SIG-M5 (cell line): ENCODE measurements around the gene PSMB2.

ENCODE experiments used
- DNase-seq: peaks from one replicate; lab custom pipeline; 2025; lab: John Stamatoyannopoulos, UW

The PSMB2 gene

GRCh38 chr1:35642471-35642955, 1.2 kb upstream of the PSMB2 start:
- no peak for DNase-seq

DNA sequence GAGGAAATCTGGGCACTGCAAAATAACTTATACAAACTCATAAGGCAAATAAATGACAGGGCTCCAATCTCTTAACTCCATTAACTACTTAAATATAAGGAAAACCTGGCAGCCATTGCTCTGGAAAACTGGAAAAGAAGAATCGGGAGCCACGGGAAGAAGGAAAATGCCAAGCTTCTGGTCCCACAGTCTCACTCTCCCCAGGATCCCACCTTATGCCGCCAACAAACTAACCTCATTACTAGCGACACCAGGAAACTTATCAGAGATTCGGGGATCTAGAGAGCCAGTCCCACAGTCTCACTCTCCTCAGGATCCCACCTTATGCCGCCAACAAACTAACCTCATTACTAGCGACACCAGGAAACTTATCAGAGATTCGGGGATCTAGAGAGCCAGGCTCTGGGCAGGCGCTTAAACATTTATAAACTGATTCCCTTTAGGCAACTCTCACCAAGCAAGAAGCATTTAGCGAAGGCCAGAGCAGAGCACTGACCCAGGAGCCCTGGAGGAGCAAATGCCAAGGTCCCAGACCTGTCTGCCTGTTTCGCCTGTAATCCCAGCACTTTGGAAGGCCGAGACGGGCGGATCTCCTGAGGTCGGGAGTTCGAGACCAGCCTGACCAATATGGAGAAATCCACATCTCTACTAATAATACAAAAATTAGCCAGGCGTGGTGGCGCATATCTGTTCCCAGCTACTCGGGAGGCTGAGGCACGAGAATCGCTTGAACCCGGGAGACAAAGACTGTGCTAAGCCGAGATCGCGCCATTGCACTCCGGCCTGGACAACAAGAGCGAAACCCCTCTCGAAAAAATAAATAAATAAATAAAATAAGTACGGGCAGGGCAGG, 720 bp downstream of the PSMB2 start:
- DNase-seq: no peak

- no peak for DNase-seq
These were observed 3.9 kb downstream of the PSMB2 start for GRCh38 chr1:35637401-35637809.

GRCh38 chr1:35633547-35633946, 7.8 kb downstream of the PSMB2 start:
- DNase-seq: no peak

DNA sequence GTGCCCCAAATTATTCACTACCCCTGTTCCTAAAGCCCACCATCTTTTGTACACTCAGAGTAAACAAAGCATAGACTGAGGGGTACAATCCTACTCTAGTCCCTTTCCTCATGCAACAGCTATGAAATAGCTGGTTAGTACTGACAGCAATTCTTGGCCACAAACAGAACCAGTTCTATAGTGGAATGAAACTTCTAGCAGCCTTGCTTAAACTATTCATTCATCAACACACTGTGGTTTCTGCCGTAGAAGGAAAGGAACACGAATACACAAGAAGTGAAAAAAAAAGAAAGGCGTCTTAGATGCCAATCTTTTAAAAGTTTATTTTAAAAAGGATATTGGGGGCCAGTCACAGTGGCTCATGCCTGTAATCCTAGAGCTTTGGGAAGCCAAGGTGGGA, 9.9 kb downstream of the PSMB2 start:
- DNase-seq: no peak

GRCh38 chr1:35629051-35629450, 12.3 kb downstream of the PSMB2 start:
- DNase-seq: no peak

GRCh38 chr1:35623832-35624231, 17.5 kb downstream of the PSMB2 start:
- DNase-seq: no peak

DNA sequence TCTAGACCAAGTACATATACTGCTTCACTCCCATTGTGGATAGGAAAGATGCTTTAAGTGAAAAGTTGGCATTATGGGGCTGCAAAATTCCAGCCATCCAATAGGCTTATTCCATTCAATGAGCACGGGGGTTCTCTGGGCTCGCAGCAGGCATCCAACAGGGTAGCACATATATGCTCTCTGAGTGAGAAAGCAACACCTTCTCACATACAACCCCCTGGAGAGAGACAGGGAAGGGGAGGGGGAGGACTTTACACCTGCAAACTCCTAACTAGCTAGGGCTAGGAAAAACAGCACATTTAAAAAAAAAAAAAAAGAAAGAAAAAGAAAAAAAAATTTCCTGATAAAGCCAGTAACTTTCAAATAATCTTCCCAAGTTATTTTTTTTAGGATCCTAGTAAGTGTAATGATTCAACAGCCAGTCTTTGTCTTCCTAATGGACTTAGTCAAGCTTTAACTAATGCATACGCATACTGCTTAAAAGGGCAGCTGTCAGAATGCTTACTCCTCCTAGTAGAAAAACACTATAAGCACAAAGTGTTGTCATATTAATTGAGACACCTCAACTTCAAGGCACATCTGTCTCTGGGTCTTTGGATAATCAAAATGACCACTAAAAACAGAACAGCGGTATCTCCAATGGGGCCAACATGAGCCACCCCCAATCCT, 18.7 kb downstream of the PSMB2 start:
- DNase-seq: no peak

DNA sequence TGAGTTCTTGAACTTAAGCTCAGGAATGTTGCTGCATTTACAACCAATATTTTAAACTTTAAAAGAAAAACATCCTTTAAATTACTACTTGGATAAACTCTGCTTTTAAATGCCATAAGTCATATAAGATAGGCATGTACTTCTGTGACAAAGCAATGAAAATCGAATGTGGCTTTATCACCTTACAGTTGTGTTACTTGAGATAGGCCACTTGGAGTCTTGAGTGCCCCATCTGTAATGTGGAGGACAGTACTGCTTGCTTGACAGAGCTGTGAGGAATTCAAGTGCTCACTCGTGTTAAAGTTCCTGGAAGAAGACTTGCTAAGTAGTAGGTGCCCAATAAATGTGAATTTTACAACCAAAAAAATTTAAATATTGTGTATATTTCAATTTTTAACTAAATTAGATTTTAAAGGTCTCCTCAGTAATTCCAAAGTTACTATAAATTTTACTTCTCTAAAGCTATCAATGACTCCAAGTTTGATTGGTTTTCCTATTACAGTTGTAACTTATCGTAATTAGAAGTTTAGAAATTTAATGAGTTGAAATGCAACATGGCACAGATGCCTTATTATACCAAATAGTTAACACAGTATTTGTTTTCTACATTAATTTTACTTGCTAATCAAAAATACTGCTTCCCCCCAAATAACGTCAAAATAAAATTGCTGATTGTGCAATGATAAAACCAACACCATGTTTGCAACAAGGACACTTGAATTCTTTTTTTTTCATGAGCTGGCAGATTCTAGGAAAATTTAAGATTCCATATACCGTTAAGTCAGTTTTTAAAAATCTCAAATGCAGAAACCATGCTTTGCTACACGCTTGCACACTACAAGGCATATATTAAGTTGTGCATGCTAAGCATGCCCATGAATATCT, 21.8 kb downstream of the PSMB2 start:
- DNase-seq: no peak

DNA sequence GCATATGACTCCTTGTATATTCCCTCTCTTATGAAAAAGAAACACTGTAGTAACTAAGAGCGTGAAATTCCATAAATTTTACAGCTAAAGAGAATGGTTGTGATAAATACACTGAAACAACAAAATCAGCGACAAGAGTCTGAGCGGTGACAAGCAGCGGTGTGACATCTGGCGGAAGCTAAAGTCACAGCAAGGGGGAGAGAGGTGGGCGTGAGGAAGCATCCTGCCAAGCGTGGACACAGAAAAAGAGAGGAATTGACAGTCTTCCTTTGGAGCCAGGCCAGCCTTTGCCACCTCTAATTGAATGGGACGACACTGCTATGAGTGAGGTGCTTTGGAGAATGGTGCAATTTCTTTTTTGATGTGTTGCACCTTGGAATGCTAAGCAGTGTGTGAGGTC, 25.9 kb downstream of the PSMB2 start:
- DNase-seq: no peak

DNA sequence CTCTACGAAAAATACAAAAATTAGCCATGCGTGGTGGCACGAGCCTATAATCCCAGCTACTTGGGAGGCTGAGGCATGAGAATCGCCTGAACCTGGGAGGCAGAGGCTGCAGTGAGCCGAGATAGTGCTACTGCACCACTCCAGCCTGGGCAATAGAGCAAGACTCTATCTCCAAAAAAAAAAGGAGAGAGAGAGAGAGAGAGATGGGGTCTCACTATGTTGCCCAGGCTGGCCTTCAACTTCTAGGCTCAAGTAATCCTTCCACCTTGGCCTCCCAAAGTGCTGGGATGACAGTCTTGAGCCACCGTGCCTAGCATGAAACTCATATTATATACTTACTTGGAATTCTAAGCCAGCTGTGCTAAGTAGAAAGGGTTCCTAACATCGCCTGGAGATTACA, 29.7 kb downstream of the PSMB2 start:
- no peak for DNase-seq

DNA sequence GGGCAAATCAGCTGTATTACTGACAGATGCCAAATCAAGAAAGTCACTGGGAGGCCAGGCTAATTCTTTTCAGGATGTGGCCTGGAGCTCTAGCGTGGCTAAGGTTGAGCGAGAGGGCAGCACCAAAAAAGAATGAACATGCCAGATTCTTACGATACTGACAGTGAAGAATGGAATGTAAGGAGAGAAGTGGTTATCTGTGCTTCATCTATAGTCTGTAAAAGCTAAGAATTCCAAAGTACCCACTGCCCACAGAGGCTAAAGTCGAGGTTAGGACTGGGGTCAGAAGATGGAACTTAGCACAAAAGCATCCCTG, 35.5 kb downstream of the PSMB2 start:
- no peak for DNase-seq

- DNase-seq: no peak
These were observed 36.1 kb downstream of the PSMB2 start for GRCh38 chr1:35605071-35605866.

DNA sequence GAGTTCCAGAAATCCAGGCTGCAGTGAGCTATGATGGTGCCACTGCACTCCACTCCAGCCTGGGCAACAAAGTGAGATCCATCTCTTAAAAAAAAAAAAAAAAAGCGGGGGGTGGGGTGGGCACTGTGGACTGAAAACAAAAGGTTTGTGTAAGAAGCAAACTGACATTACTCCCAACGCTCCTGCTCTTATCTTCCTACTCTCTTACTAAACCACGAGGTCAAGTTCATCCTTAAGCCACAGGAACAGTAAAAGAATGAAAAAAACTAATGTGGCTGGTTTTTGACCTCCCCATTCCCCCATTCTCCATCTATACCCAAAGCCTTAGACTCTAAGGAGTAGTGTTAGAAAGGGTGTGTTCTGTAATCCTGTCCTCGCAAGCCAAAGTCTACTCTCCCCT, 37.4 kb downstream of the PSMB2 start:
- no peak for DNase-seq

DNA sequence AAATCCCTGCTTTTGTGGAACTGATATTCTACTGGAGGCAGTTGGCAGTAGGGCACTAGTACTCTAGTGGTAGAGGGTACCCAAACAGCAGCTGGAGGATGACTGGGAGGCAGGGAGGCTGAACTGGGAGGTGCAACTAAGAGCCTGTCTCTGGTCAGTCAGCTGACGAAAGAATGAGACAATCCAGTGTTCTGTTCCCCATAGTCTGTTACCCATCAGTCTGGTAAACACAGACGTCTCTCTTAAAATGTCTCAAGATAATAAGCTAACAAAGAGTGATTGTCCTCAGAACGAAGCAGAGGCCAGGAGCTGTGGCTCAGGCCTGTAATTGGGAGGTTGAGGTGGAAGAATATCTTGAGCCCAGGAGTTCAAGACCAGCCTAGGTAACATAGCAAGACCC, 37.9 kb downstream of the PSMB2 start:
- no peak for DNase-seq

DNA sequence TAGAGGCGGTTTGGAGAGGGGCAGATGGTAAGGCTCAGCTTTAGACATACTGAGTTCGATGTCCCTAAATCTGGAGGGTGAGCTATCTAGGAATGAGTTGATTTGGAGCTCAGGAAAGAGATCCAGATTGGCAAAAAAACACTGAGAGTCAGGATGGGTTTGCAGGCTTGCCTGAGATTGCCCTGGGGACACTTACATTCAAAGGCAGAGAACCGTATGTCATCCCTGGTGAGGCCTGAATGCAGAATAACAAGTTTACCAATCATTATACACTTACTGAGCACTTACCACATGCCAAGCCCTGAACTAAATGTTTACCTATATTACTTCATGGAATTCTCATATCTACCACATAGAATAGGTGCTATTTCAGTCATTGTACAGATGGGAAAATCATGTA, 40.7 kb downstream of the PSMB2 start:
- no peak for DNase-seq

GRCh38 chr1:35599411-35599810, 41.9 kb downstream of the PSMB2 start:
- no peak for DNase-seq

GRCh38 chr1:35598895-35599294, 42.4 kb downstream of the PSMB2 start:
- no peak for DNase-seq

DNA sequence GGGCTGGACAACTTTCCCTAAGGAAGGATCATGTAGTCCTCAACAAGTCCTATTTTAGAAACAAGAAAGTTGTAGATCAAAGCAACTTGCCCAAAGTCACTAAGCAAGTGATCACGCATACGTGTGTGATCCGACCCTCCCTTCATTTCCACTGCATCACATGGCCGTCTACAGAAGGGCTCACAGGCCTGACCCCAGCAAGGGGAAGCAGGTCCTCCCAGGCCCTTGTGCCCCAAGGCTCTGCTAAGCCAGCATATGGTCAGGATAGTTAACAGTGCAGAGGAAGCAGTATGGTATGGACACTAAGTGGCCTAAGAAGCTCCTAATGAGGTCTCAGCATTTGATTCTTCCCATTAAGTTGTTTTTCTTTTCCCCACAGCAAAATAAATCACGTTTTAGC, 43.5 kb downstream of the PSMB2 start:
- DNase-seq: no peak

- no peak for DNase-seq
These were observed 45.6 kb downstream of the PSMB2 start for GRCh38 chr1:35595684-35596083.

GRCh38 chr1:35594005-35594760, 47.1 kb downstream of the PSMB2 start:
- DNase-seq: no peak
